NCI-H2227 (cell line): ENCODE measurements around the gene OPCML.

ENCODE experiments used
- DNase-seq: peaks from one replicate; lab custom pipeline; 2025; ENCODE audit not compliant: unreplicated experiment; lab: John Stamatoyannopoulos, UW

Gene OPCML

GRCh38 chr11:133238495-133238894 lies 293.8 kb downstream of the OPCML start:
- no peak for DNase-seq

GRCh38 chr11:133238027-133238426 lies 294.3 kb downstream of the OPCML start:
- DNase-seq = peak; percentile 8

- no peak for DNase-seq
Observed at GRCh38 chr11:133235381-133235780, 296.9 kb downstream of the OPCML start.

GRCh38 chr11:133234883-133235282 lies 297.4 kb downstream of the OPCML start:
- no peak for DNase-seq

GRCh38 chr11:133232665-133233064 lies 299.6 kb downstream of the OPCML start:
- no peak for DNase-seq

DNA sequence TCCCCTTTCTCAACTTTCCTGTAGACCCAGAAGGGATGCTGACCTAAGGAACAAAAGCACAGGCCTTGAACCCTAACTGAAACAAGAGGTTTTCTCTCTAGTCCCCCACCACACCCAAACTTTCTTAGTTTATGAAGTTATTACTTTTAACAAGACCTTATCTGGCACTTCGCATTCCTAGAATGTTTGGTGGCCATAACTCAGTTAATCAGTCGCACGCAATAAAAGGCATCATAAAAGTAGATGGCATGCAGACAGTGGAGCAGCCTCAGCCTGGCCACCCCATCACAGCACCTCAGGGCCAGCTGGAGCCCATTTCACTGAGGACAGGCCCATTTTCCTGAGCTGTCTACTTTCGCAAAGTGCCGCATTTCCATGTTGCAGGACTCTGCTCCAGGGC lies 301.9 kb downstream of the OPCML start:
- DNase-seq = no peak

GRCh38 chr11:133228471-133229329 lies 303.6 kb downstream of the OPCML start:
- peak; percentile 14 for DNase-seq

GRCh38 chr11:133227632-133228111 lies 304.6 kb downstream of the OPCML start:
- DNase-seq = no peak

- DNase-seq = no peak
Observed at GRCh38 chr11:133224271-133224670, 308.0 kb downstream of the OPCML start.

- DNase-seq = peak; percentile 14
Observed at GRCh38 chr11:133222425-133223330, 309.6 kb downstream of the OPCML start.

DNA sequence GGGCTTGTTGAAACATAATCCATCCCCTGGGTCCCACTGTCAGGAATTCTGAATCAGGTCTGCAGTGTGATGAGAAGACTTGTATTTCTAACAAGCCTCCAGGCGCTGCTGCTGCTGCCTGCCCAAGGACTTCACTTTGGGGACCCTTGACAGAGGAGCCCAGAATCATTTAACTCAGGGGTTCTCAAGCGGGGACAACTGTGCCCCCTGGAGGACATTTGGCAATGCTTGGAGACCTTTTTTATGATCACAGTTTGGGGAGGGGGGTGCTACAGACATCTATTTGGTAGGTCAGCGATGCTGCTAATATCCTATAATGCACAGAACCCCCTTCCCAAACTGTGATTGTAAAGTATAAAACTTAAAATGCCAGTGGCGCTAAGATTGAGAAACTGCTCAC lies 312.8 kb downstream of the OPCML start:
- no peak for DNase-seq

DNA sequence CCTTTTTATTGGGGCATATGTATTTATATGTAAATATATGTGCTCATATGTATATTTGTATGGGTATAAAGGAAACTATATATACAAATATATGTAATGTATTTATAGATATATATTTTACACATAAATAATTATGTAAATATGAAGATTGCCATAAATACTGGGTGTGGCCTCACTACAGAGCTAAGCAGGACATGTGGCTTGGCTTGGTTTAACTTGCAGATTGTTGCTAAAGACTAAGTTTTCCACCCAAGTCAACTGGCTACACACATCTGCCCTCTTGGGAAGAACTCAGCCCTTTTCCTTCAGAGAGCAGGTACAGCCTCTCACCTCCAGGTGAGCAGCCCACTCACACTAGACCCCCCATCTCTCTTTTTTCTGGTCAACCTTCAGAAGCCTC lies 315.5 kb downstream of the OPCML start:
- DNase-seq = no peak

DNA sequence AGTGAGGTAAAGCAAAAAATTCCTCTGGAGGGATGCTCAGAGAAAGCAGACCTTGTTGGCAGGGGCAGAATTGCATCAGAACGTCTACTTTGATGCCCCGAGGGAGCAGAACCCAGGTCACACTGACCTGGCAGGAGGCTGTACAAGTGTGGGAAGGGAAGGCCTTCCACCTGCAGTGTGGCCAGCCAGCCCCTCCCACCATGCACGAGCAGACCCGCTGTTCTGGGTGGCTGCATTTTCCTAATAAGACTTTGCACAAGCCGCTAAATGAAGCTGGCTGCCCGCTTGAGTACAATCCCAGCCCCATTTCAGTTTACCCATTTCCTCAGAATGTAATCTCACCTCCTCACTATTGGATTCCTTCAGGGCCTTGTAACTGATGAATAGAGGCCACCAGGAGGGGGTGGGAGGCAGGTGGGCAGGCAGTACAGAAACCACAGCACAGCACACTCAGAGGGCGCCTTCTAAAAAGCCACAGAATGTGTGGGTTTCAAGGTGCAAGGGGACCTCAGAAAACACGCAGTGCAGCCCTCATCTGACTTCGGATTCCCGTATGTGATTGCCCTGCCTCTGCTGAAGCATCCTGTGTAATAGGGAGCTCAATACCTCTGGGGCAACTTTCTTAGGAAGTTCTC lies 316.6 kb downstream of the OPCML start:
- DNase-seq = no peak

DNA sequence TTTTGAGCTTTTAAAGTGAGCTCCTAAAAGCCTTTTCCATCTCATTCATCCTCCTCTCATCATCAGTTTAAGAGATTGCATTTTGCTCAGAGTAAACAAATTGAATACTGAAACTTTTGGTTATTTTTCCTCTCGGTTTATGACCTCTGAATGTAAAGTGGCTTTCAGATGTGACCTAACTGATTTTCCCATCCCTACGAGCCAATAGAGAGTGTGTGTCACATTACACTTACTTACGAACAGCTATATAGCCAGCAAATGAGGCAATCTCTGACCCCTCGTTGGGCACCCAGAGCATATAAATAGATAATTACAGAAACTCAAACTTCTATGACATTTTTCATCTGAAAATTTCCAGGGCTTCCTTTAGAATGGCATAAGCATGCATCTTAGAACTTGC lies 317.7 kb downstream of the OPCML start:
- DNase-seq = no peak

DNA sequence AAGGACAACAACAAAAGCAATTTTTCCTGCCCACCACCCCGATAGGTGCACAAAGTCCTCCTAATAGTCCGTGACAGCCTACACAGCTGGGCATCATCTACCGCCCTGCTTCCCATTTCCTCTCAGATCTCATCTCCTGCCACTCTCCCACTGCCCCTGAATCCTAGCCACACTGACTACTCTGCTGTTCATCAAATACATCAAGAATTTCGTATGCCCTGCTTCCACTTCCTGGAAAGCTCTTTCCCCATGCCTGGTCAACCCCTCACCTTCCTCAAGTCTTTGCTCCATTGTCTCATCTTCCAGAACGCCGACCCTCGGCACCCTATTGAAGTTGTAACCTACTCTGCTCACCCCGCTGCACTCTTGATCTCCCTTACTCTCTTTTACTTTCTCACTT lies 320.1 kb downstream of the OPCML start:
- no peak for DNase-seq

DNA sequence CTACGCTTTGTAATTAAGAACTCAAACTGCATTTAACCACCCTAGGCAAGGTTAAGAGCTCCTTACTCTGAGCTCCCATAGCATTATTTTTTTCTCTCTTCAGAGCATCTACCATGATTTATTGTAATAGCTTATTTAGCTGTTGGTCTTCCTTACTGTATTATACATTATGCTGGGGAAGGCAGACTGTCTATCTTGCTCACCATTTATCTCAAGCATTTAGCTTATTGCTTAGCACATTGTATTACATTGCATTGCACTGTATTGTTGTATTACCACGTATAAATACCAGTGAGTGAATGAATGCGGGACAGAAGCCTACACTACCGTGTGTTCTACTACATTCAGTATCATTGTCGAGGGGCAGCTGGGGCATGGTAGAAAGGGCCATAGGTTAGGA lies 324.3 kb downstream of the OPCML start:
- no peak for DNase-seq

DNA sequence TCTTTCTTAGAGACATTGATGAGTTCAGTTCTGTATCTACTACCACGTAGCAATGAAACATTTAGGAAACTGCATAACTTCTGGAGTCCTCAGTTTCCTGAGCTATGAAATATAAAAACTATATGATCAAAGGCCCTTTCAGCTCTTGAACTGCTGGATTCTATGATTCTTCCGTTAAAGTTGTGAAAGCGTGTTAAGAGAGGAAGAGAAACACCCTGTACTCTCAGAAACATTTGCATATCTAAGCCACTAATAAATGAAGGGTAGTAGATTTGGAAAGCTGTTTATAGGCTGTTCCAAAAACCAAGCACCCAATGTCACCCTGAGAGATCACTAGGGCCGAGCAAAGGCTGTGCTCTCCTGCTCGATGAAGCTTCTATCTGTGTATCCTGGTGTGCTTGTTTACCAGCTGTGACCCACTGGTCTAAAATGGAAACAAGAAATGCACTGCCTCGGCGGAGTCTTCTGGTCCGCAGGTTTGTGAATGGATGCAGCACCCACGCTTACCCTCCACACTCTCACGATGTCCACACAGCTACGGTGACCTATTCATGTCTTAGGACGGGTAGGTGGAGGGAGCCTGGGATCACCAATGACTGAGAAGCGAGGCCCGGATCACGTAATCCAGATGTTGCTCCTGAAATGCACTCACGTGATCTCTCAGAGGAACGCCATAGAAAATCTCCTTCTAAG lies 325.8 kb downstream of the OPCML start:
- DNase-seq = no peak

DNA sequence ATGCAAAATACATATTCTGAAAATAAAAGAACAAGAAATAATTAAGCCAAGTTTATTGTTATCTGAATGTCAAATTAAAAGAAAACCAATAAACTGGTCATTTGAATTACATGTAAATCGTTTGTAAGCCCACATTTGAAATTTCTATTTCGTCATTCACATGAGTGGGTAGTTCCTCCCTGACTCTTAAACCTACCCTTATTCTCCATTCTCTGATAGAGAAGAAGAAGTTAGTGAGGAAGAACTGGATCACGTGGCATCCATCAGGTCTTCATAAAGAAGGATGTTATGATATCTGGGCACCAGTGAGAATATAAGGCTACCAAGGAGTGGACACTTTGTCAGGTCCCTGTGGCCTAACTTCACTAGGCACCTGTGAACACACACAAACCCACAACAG lies 328.1 kb downstream of the OPCML start:
- DNase-seq = no peak

- DNase-seq = no peak
Observed at GRCh38 chr11:133202816-133203215, 329.5 kb downstream of the OPCML start.

- no peak for DNase-seq
Observed at GRCh38 chr11:133198438-133198837, 333.9 kb downstream of the OPCML start.

- no peak for DNase-seq
Observed at GRCh38 chr11:133197425-133197824, 334.9 kb downstream of the OPCML start.
